AG09309 (cell line): ENCODE results near the gene DHX35.
"Not testable (repeated sequence)": the region's sequence is repeated elsewhere in the genome, so short reads cannot be mapped to it uniquely, and the experiment has no call there.

Source experiments
- DNase-seq: peaks from one replicate; pipeline ENCODE4 v3.0.0-alpha.2; 2010; ENCODE audit warnings: low read depth
- H3K4me3 ChIP-seq: 2 replicates; pipeline ENCODE4 v1.5.1; 2011; ENCODE audit warnings: mild to moderate bottlenecking, low read depth, low read length, moderate library complexity; ENCODE audit not compliant: control insufficient read depth
- CTCF ChIP-seq: IDR thresholded peaks from 2 replicates; pipeline ENCODE4 v1.5.1; 2011; ENCODE audit warnings: mild to moderate bottlenecking, low read depth, low read length, inconsistent platforms; ENCODE audit not compliant: insufficient read depth, control insufficient read depth; ENCODE audit errors: missing control alignments

Gene DHX35

GRCh38 chr20:38957915-38958485 lies 4.1 kb upstream of the DHX35 start:
- no peak overlapping the region for H3K4me3 ChIP-seq
- no peak for DNase-seq
- no peak for TF ChIP-seq CTCF

- not testable (repeated sequence) for DNase-seq, H3K4me3 ChIP-seq
These were observed 1.9 kb upstream of the DHX35 start for GRCh38 chr20:38960187-38960687.

GRCh38 chr20:38961530-38962043 lies 557 bp upstream of the DHX35 start:
- peak overlapping the region; percentile 88 for H3K4me3 ChIP-seq
- TF ChIP-seq CTCF: no peak
- DNase-seq: no peak

- no peak for DNase-seq
- peak overlapping the region; percentile 88 for H3K4me3 ChIP-seq
- no peak for TF ChIP-seq CTCF
These were observed 821 bp downstream of the DHX35 start for GRCh38 chr20:38962928-38963401.

- no peak for DNase-seq
- H3K4me3 ChIP-seq: no peak overlapping the region
- TF ChIP-seq CTCF: no peak
These were observed 1.6 kb downstream of the DHX35 start for GRCh38 chr20:38963745-38964144.

- H3K4me3 ChIP-seq: no peak overlapping the region
- DNase-seq: no peak
- no peak for TF ChIP-seq CTCF
These were observed 3.1 kb downstream of the DHX35 start for GRCh38 chr20:38965264-38965663.

- TF ChIP-seq CTCF: no peak
- no peak for DNase-seq
- no peak overlapping the region for H3K4me3 ChIP-seq
These were observed 5.9 kb downstream of the DHX35 start for GRCh38 chr20:38968090-38968489.
